Measurements from ENCODE around the gene GRIK4. TPM values are rescaled to one million over a fixed set of nuclear protein-coding genes. Genes with fewer than 3 reads are reported as not detected.

GRIK4 gene
- total and polyA plus RNA-seq, 9 of the 15 experiments (the other 6 are each of a cell fraction or from before 2014, with no cell fraction given), result not detected

GRCh38 chr11:121035780-121036179, 524.2 kb downstream of the GRIK4 start (continued):
- TF ChIP-seq PBX2 (CRISPR knock-in tag; IDR thresholded peaks at IDR 0.05; ENCODE audit: low read depth), result no peak
- peak; percentile 79 for TF ChIP-seq PBX2 (tag; conservative IDR thresholded peaks at IDR 0.05; ENCODE audit: low read depth)

- no peak overlapping the region for H3K4me3 ChIP-seq
- H3K4me1 ChIP-seq (replicated peaks in 1 of 2; ENCODE audit: control insufficient read depth in 2 of 2, insufficient read depth in 2 of 2, low read length in 2 of 2), result no peaks in the 10 kb centered on the region
- no peaks in the 10 kb centered on the region for H3K9me3 ChIP-seq (replicated peaks; ENCODE audit: control insufficient read depth, insufficient read depth, low read depth, low read length)
- H3K4me2 ChIP-seq (ENCODE audit: insufficient read depth, low read length), result no peak overlapping the region
- intact Hi-C loops (cut with micrococcal nuclease) (no loop called here), in situ Hi-C loops (cut with MboI) (no loop called here)
- no peaks in the 10 kb centered on the region for H3K36me3 ChIP-seq (ENCODE audit: control insufficient read depth, insufficient read depth, low read length)
- no peaks in the 10 kb centered on the region for H4K20me1 ChIP-seq (replicated peaks; ENCODE audit: control insufficient read depth, insufficient read depth, low read length)
- H2AFZ ChIP-seq (ENCODE audit: low read depth, low read length), result no peak overlapping the region
- H3K27ac ChIP-seq (ENCODE audit: extremely low read depth, low read depth, low read length), result no peak overlapping the region
- FAIRE-seq (no peak), DNase-seq (ENCODE audit: extremely low read depth in 1 of 4, low spot score in 3 of 4) (no peak), ATAC-seq (no peak)
- no peak overlapping the region for H3K9ac ChIP-seq (ENCODE audit: insufficient read depth in 1 of 2, low read depth in 2 of 2, low read length in 2 of 2)
- CTCF ChIA-PET (ENCODE audit: low intra/inter-chr PET ratio), result no interaction called here
- POLR2A ChIA-PET, result interaction anchor here (0.5 to 0.9 kb wide), 2 partner anchors 10 to 24 kb away, joined by 3 to 4 read pairs; no protein-coding TSS in a partner anchor
- BruUV-seq (replicated peaks), result no TSS peak
- no peaks in the 10 kb centered on the region for H3K27me3 ChIP-seq (ENCODE audit: control insufficient read depth in 2 of 2, insufficient read depth in 2 of 2, low read length in 2 of 2)
- H3K79me2 ChIP-seq (ENCODE audit: control insufficient read depth, insufficient read depth, low read length), result no peaks in the 10 kb centered on the region
- 0% methylated on average over 1 of the region's 1 CpG for WGBS (ENCODE audit: insufficient coverage, low coverage, missing lambda C conversion rate)
- H3K9me1 ChIP-seq (ENCODE audit: control insufficient read depth, insufficient read depth, low read length), result no peaks in the 10 kb centered on the region
- TF ChIP-seq HIVEP1 (CRISPR knock-in tag; IDR thresholded peaks at IDR 0.05), result no peak
- TF ChIP-seq CCNT2 (IDR thresholded peaks at IDR 0.05; ENCODE audit: borderline replicate concordance, extremely low read depth, insufficient read length, low read depth, low read length), result no peak
- TF ChIP-seq PRDM10 (IDR thresholded peaks at IDR 0.05; ENCODE audit: partially characterized antibody), result no peak
- no peak for TF ChIP-seq ATF3 (IDR thresholded peaks at IDR 0.05)
- no peak for TF ChIP-seq ATF3 (CRISPR knock-in tag; conservative IDR thresholded peaks at IDR 0.05)
- no peak for TF ChIP-seq BCL6 (CRISPR knock-in tag; IDR thresholded peaks at IDR 0.05)
- no peak for TF ChIP-seq SRSF7 (optimal IDR thresholded peaks at IDR 0.05; ENCODE audit: low read depth, low read length)
- TF ChIP-seq ZNF77 (CRISPR knock-in tag; IDR thresholded peaks at IDR 0.05), result no peak
- no peak for TF ChIP-seq CREM (IDR thresholded peaks at IDR 0.05; ENCODE audit: low read depth)
- no peak for TF ChIP-seq ZNF3 (CRISPR knock-in tag; IDR thresholded peaks at IDR 0.05)
- no peak for TF ChIP-seq FOXK2 (conservative IDR thresholded peaks at IDR 0.05 in 1 of 2, IDR thresholded peaks at IDR 0.05 in 1 of 2; ENCODE audit: low read depth in 2 of 2)
- TF ChIP-seq NCOA4 (IDR thresholded peaks at IDR 0.05; ENCODE audit: partially characterized antibody), result no peak
- no peak for TF ChIP-seq PURB (CRISPR knock-in tag; IDR thresholded peaks at IDR 0.05; ENCODE audit: low read depth)
- TF ChIP-seq STAG1 (CRISPR knock-in tag; IDR thresholded peaks at IDR 0.05; ENCODE audit: borderline replicate concordance), result no peak
Observed at GRCh38 chr11:121037016-121037415, 525.5 kb downstream of the GRIK4 start.

All from K562 (cell line).